ENCODE measurements around the gene OR51B5. TPM values are rescaled to one million over a fixed set of nuclear protein-coding genes. Genes with fewer than 3 reads are reported as not detected.
"Not testable (repeated sequence)": the region's sequence is repeated elsewhere in the genome, so short reads cannot be mapped to it uniquely, and the experiment has no call there.

Gene OR51B5
- total and polyA plus RNA-seq, 2 experiments from 2014 or later, result 1.1 to 3.6 TPM

GRCh38 chr11:5380740-5381342, 37.5 kb upstream of the OR51B5 start:
- no peak overlapping the region for H3K27ac ChIP-seq
- no peaks in the 10 kb centered on the region for H3K36me3 ChIP-seq
- H3K27me3 ChIP-seq, result no peaks in the 10 kb centered on the region
- TF ChIP-seq CTCF (IDR thresholded peaks at IDR 0.05; ENCODE audit: low read depth, low read length), result peak; percentile 75
- no peaks in the 10 kb centered on the region for H3K9me3 ChIP-seq (ENCODE audit: low read depth)
- DNase-seq (ENCODE audit: low read depth in 1 of 2, low spot score in 1 of 2), result peak; percentile 78 to 81
- H3K4me1 ChIP-seq (ENCODE audit: low read depth), result no peaks in the 10 kb centered on the region
- H3K4me3 ChIP-seq, result no peak overlapping the region

GRCh38 chr11:5369789-5370188, 26.5 kb upstream of the OR51B5 start:
- Histone ChIP-seq H3K4me3 (no peak overlapping the region), H3K9me3 (ENCODE audit: low read depth) (no peaks in the 10 kb centered on the region), H3K27me3 (no peaks in the 10 kb centered on the region), H3K36me3 (no peaks in the 10 kb centered on the region), H3K4me1 (ENCODE audit: low read depth) (no peaks in the 10 kb centered on the region), H3K27ac (no peak overlapping the region)
- TF ChIP-seq CTCF (IDR thresholded peaks at IDR 0.05; ENCODE audit: low read depth, low read length), result peak; percentile 24
- peak; percentile 14 to 38 for DNase-seq (ENCODE audit: low read depth in 1 of 2, low spot score in 1 of 2)

- Histone ChIP-seq H3K4me3 (no peak overlapping the region), H3K9me3 (ENCODE audit: low read depth) (no peaks in the 10 kb centered on the region), H3K4me1 (ENCODE audit: low read depth) (no peaks in the 10 kb centered on the region), H3K36me3 (no peaks in the 10 kb centered on the region), H3K27ac (no peak overlapping the region), H3K27me3 (no peaks in the 10 kb centered on the region)
- TF ChIP-seq CTCF (IDR thresholded peaks at IDR 0.05; ENCODE audit: low read depth, low read length), result no peak
- no peak for DNase-seq (ENCODE audit: low read depth in 1 of 2, low spot score in 1 of 2)
Observed at GRCh38 chr11:5368502-5369043, 25.2 kb upstream of the OR51B5 start.

GRCh38 chr11:5367448-5368074, 24.2 kb upstream of the OR51B5 start:
- H3K4me1 ChIP-seq (ENCODE audit: low read depth), result no peaks in the 10 kb centered on the region
- no peaks in the 10 kb centered on the region for H3K36me3 ChIP-seq
- peak in 1 of 2 donors; percentile 64 for DNase-seq (ENCODE audit: low read depth in 1 of 2, low spot score in 1 of 2)
- no peak for TF ChIP-seq CTCF (IDR thresholded peaks at IDR 0.05; ENCODE audit: low read depth, low read length)
- H3K27ac ChIP-seq, result no peak overlapping the region
- no peaks in the 10 kb centered on the region for H3K9me3 ChIP-seq (ENCODE audit: low read depth)
- H3K27me3 ChIP-seq, result no peaks in the 10 kb centered on the region
- no peak overlapping the region for H3K4me3 ChIP-seq

GRCh38 chr11:5366856-5367255, 23.5 kb upstream of the OR51B5 start:
- Histone ChIP-seq H3K4me3 (no peak overlapping the region), H3K36me3 (no peaks in the 10 kb centered on the region), H3K4me1 (ENCODE audit: low read depth) (no peaks in the 10 kb centered on the region), H3K27me3 (no peaks in the 10 kb centered on the region), H3K9me3 (ENCODE audit: low read depth) (no peaks in the 10 kb centered on the region), H3K27ac (no peak overlapping the region)
- no peak for DNase-seq (ENCODE audit: low read depth in 1 of 2, low spot score in 1 of 2)
- no peak for TF ChIP-seq CTCF (IDR thresholded peaks at IDR 0.05; ENCODE audit: low read depth, low read length)

GRCh38 chr11:5366365-5366764, 23.0 kb upstream of the OR51B5 start:
- H3K27me3 ChIP-seq; H3K27ac ChIP-seq; H3K9me3 ChIP-seq (ENCODE audit: low read depth); H3K36me3 ChIP-seq; H3K4me3 ChIP-seq; DNase-seq (ENCODE audit: low read depth in 1 of 2, low spot score in 1 of 2); H3K4me1 ChIP-seq (ENCODE audit: low read depth): not testable (repeated sequence)

Data from cardiac muscle cell (in vitro differentiated cells and primary cell).